Subcutaneous adipose tissue (tissue), 4 donors: ENCODE data around the gene CANX. TPM values are rescaled to one million over a fixed set of nuclear protein-coding genes. Genes with fewer than 3 reads are reported as not detected.

Experiments
- CTCF ChIP-seq: fragments of 450-650 bp; IDR thresholded peaks from one replicate; pipeline ENCODE4 v1.5.1; 2016; ENCODE audit warnings: low read depth, mild to moderate bottlenecking, control low read depth, antibody characterized with exemption, moderate library complexity
- total RNA-seq, 4 donors: library from RNA; depleted of rRNA; stranded (reverse); fragments of >200 nt; gene quantifications; one replicate each; pipeline ENCODE4 v1.1.0, GENCODE V29; 2016

CANX gene
- total RNA-seq, 4 donors from 2014 or later, result 304 to 430 (median 379) TPM

DNA sequence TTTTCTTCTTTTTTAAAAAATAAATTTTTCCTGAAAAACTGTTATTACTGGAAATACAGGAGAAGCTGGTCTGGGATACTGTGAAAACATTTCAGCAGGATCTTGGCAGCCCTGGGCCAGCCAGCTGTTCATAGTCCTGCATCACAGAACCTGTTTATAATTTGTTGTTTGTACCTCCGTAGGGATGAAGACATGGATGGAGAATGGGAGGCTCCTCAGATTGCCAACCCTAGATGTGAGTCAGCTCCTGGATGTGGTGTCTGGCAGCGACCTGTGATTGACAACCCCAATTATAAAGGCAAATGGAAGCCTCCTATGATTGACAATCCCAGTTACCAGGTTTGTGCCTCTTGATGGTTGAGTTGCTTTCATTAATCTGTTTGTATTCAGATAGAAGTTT lies 21.5 kb downstream of the CANX start:
- TF ChIP-seq CTCF, result no peak

- TF ChIP-seq CTCF, result no peak
These were observed 25.4 kb downstream of the CANX start for GRCh38 chr5:179724163-179724562.

GRCh38 chr5:179727106-179727505 lies 28.3 kb downstream of the CANX start:
- no peak for TF ChIP-seq CTCF

DNA sequence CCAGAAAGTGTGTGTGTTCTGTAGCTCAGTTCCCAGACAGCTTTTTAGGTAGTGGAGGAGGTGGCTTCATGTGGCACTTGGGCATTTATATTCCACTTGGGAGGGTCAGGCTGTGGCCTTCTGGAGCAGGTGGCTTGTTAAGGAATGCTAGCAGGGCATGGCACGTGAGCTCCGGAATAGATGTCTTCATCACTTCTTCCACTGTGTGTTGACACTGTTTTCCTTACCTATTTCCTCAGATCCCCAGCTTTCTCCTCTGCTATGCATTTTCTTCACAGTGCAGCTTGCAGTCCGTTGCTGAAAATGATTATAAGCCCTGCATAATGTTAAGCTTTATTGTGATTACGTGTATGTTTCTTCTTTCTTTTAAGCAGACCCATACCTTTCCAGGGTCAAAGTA lies 30.5 kb downstream of the CANX start:
- TF ChIP-seq CTCF, result no peak

- TF ChIP-seq CTCF, result no peak
These were observed 31.0 kb downstream of the CANX start for GRCh38 chr5:179729727-179730126.

DNA sequence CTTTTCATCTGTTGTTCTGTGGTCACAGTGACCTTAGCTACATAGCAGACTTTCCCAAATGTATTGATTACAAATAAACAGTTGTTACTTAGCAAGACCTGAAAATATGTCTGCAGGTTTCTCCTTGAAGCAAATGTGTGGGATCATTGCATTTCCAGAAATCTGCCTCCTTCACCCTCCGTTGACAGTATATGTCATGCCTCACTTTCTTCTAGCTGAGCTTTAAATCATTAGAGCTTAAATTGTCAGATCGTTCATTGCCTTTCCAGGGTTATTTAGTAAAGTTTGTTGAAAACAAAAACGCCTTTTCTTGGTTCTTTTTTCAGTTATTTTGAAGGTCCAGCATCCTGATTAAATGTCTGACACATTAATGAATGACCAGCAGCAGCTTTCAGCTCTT lies 31.6 kb downstream of the CANX start:
- no peak for TF ChIP-seq CTCF

DNA sequence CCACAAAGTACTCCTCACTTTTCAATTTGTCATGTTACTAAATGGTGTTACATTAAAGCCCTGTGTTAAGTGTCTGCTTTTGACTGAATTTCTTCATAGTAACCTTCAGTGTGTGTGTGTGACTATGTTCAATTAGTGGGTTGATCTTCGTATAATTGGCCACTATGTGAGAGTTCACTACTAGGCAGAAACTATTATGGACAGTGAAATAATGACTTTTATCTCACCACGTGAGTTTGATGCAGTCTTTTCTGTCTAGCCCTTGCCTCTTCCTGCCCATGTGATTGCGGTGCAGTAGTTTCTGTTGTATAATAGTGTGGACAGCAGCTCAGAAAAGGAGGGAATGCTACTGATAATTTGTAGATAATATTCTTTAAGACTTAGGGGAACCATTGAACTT lies 32.1 kb downstream of the CANX start:
- no peak for TF ChIP-seq CTCF
